Measurements from ENCODE around the gene KCNQ2.

The KCNQ2 gene

GRCh38 chr20:63365601-63366389, 106.7 kb downstream of the KCNQ2 start:
- no peak for DNase-seq

DNA sequence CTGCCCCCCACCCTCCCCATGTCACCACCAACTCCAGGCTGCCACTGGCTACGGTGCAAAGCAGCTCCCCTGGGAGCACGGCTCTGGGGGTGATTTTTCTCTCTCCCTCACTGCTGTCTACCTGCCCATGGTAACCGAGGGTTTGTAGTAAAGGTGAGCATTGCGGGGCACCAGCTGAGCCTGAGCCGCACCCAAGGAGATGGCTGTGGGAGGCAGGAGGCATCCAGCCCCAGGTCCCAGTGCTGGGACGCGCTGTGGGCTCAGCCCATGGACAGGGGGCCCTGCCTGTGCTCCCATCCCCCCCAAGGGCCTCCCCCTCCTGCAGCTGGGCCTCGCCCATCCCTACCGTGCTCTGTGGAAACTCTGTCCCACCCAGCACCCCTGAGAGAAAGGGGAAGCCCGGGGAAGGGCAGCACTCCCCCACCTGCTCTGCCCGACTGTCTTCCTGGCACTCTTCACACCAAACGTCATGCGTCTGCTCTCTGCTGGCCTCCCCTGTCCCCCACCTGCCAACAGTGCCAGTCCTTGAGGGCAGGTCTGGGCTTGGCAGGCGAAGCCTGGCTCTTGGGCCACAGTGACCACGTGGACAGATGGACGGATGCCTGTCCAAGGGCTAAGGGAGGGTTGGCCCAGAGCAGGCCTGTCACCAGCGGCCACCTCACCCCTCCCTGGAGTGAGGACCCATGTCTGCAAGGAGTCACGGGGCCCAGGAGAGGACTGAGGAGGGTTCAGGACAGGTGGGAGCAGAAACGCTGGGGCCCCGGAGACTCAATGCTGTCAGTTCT, 107.5 kb downstream of the KCNQ2 start:
- no peak for DNase-seq

- DNase-seq: no peak
Measured at GRCh38 chr20:63363981-63364561, 108.4 kb downstream of the KCNQ2 start.

GRCh38 chr20:63363013-63363957, 109.2 kb downstream of the KCNQ2 start:
- no peak for DNase-seq

GRCh38 chr20:63362436-63363009, 109.9 kb downstream of the KCNQ2 start:
- no peak for DNase-seq

- no peak for DNase-seq
Measured at GRCh38 chr20:63361519-63362435, 110.7 kb downstream of the KCNQ2 start.

DNA sequence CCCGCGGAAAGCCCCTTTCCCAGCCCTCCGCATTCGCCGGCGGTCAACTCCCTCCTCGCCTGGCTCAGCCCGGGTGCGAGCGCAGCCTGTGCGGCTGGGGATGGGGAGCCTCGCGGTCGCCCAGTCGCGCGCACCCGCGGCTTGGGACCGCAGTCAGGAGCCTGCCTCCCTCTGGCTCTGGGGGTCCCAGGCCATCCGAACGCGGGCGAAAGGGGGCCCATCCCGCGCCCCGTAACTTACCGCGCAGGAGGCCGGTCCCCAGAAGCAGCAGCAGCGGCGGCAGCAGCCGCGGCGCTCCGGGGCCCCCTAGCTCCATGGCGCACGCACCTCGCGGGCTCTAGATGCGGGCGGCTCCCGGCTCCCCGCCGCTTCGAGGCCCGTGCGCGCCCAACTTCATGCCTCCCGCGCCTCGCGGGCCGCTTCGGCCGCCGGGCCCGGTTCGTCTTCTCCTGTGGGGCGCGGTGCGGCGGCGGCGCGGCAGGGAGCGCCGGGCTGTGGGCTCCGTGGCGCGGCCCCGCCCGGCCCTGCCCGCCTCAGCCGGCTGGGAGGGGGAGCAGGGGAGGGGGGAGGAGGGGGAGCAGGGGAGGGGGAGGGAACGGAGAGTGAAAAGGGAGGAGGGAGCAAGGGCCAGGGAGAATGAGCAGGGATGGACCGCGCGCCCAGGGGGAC, 111.5 kb downstream of the KCNQ2 start, which contains the start of gene CHRNA4:
Gene CHRNA4, minus strand, starts transcription at position 500 of the 669 bp plus-strand sequence. Its CDS starts 184 bp downstream, at position 316.
- DNase-seq: no peak

GRCh38 chr20:63359937-63360849, 112.3 kb downstream of the KCNQ2 start:
- no peak for DNase-seq

- no peak for DNase-seq
Measured at GRCh38 chr20:63359164-63359934, 113.1 kb downstream of the KCNQ2 start.

- DNase-seq: no peak
Measured at GRCh38 chr20:63357921-63358905, 114.2 kb downstream of the KCNQ2 start.

DNA sequence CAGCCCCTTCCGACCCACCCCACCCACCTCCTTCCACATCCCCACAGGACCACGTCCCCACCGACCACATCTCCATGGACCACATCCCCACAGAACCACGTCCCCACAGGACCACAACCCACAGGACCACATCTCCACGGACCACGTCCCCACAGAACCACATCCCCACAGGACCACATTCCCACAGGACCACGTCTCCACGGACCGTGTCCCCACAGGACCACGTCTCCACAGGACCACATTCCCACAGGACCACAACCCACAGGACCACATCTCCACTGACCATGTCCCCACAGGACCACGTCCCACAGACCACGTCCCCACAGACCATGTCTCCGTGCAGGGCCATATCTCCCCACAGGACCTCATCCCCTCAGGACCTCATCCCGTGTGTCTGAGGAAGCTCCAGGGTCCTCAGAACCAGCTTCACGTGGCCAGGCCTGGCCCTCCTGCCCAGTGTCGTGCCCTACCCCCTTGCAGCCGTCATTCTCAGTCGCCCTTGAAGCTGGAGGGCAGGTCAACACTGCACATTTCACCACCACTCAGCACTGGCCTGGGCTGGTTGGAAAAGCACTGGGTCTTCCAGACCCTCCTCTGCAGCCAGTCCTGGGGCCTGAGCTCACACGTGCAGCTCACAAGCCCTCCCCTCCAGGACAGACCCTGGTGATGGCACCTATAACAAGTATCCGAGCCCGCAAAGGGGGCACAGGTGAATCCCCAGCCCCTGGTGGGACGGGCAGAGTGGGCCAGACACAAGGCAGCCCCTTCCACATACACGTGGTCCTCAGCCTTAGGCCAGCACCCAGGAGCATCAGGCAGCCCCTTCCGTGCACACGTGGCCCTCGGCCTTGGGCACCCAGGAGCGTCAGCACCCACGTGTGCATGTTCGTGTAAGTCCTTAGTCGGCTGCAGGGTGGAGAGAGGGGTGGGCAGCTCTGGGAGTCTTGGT, 115.2 kb downstream of the KCNQ2 start:
- no peak for DNase-seq

DNA sequence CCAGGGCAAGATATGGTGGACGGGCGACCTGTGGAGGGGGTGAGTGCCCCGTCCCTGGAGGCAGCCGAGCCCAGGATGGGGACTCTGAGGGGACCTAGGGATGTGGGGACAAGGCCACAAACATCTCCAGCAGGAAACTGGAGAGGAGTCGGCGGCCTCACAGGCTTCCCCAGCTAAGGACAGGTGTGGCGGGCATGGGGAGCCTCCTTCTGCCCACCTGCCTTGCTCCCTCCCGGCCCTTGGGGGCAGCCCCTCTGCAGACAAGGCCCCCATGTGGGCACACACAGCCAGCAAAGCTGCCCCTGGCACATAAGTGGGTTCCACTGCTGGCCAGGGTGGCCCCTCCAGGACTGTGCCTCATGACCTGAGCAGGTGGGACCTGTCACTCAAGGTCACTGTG, 115.9 kb downstream of the KCNQ2 start:
- DNase-seq: no peak

- no peak for DNase-seq
Measured at GRCh38 chr20:63355781-63356295, 116.6 kb downstream of the KCNQ2 start.

GRCh38 chr20:63354636-63355350, 117.7 kb downstream of the KCNQ2 start:
- no peak for DNase-seq

DNA sequence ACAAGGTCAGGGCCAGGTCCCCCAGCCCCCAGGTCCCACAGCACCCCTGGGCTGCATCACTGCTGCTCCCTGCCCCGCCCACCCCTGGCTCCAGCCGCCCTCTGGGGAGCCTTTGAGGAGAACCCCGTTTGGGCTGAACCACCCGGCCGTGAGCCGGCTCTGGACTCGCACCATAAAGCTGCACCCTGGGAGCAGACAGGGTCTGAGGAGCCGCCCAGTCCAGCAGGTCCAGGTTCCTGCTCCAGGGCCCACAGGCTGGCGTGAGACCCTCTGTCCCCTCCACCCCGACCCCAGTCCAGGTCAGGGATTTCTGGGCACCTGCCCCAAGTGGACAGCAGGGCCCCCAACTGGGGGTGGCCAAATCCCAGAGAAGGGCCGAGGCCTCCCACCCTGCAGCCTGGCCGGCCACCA, 119.6 kb downstream of the KCNQ2 start:
- DNase-seq: no peak

Measured in activated CD4-positive, alpha-beta T cell treated with anti-CD3 and anti-CD28 coated beads, Interleukin-2, amount 50 U/mL, for 4 hours (primary cell).